Fibroblast of mammary gland (primary cell): ENCODE data around the gene PCK1.

ENCODE experiments used
- DNase-seq: peaks from one replicate; pipeline ENCODE4 v3.0.0-alpha.2; 2010; ENCODE audit warnings: low read depth
- H3K4me3 ChIP-seq: 2 replicates; pipeline ENCODE4 v1.5.1; 2011; ENCODE audit warnings: low read depth, mild to moderate bottlenecking, low read length, moderate library complexity; ENCODE audit not compliant: control insufficient read depth
- CTCF ChIP-seq: conservative IDR thresholded peaks from 2 replicates; pipeline ENCODE4 v1.5.1; 2011; ENCODE audit warnings: low read depth, low read length, inconsistent platforms; ENCODE audit not compliant: control insufficient read depth, insufficient read depth

Gene PCK1

GRCh38 chr20:57528148-57528547 lies 32.8 kb upstream of the PCK1 start:
- H3K4me3 ChIP-seq, result no peak overlapping the region
- no peak for DNase-seq
- no peak for TF ChIP-seq CTCF

- no peak overlapping the region for H3K4me3 ChIP-seq
- DNase-seq, result no peak
- no peak for TF ChIP-seq CTCF
Measured at GRCh38 chr20:57529160-57529585, 31.7 kb upstream of the PCK1 start.

GRCh38 chr20:57529810-57530209 lies 31.1 kb upstream of the PCK1 start:
- DNase-seq, result no peak
- no peak for TF ChIP-seq CTCF
- H3K4me3 ChIP-seq, result no peak overlapping the region

- TF ChIP-seq CTCF, result no peak
- no peak for DNase-seq
- no peak overlapping the region for H3K4me3 ChIP-seq
Measured at GRCh38 chr20:57530327-57530981, 30.5 kb upstream of the PCK1 start.

- no peak for DNase-seq
- no peak overlapping the region for H3K4me3 ChIP-seq
- TF ChIP-seq CTCF, result no peak
Measured at GRCh38 chr20:57532104-57532503, 28.8 kb upstream of the PCK1 start.

GRCh38 chr20:57535297-57535696 lies 25.6 kb upstream of the PCK1 start:
- no peak for DNase-seq
- no peak overlapping the region for H3K4me3 ChIP-seq
- TF ChIP-seq CTCF, result no peak
